ENCODE data around the gene UTP4. TPM values are rescaled to one million over a fixed set of nuclear protein-coding genes. Genes with fewer than 3 reads are reported as not detected.

The UTP4 gene
- total RNA-seq, 1 donor from 2014 or later, result 51.9 TPM

DNA sequence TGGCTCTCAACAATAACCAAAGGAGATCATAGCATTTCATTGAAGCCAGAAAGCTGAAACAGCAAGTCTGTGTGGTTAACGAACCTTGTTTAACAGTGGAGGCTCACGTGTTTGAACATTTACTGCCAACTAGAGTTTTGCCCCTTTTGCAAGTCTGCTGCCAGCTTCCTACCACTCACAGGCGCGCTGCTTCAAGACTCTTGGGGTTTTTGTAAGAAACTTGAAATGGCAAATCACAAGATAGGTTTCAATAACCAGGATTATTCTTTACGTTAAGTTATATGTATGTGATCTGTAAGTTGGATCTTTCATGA, 55.7 kb downstream of the UTP4 start:
- H3K4me1 Mint-ChIP-seq (ENCODE audit: unreplicated experiment), result peaks cover 27% of the 10 kb centered on the region
- no peak for DNase-seq (ENCODE audit: extremely low spot score, unreplicated experiment)
- peak overlapping the region; percentile 86 for H3K27ac Mint-ChIP-seq
- H3K4me3 Mint-ChIP-seq, result peak overlapping the region; percentile 90
- TF ChIP-seq, protein P1, sequence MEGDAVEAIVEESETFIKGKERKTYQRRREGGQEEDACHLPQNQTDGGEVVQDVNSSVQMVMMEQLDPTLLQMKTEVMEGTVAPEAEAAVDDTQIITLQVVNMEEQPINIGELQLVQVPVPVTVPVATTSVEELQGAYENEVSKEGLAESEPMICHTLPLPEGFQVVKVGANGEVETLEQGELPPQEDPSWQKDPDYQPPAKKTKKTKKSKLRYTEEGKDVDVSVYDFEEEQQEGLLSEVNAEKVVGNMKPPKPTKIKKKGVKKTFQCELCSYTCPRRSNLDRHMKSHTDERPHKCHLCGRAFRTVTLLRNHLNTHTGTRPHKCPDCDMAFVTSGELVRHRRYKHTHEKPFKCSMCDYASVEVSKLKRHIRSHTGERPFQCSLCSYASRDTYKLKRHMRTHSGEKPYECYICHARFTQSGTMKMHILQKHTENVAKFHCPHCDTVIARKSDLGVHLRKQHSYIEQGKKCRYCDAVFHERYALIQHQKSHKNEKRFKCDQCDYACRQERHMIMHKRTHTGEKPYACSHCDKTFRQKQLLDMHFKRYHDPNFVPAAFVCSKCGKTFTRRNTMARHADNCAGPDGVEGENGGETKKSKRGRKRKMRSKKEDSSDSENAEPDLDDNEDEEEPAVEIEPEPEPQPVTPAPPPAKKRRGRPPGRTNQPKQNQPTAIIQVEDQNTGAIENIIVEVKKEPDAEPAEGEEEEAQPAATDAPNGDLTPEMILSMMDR (conservative IDR thresholded peaks at IDR 0.05), result no peak
- H3K36me3 Mint-ChIP-seq, result peaks cover 9% of the 10 kb centered on the region
- H3K27me3 Mint-ChIP-seq, result no peaks in the 10 kb centered on the region
- H3K9me3 Mint-ChIP-seq, result no peaks in the 10 kb centered on the region

DNA sequence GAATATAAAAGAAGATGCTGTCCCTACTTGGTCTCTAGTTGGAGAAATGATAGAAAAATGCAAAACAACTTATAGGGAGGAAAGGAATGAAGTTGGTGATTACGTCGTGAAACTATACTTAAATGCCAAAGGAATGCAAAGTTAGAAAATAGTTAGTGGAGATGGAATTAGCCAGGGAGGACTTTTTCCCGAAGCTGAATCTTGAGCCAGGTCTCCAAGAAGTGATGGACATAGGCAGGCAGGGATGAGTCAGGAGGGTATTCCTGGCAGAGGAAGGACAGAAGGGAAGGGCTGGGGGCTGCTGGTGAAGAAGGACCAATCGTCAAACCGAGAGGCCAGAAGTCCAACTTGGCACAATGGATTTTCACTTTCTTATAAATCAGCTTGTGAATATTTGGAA, 56.3 kb downstream of the UTP4 start:
- Mint-ChIP-seq H3K4me1 (ENCODE audit: unreplicated experiment) (peaks cover 27% of the 10 kb centered on the region), H3K4me3 (peak overlapping the region; percentile 90), H3K27ac (peak overlapping the region; percentile 86), H3K9me3 (no peaks in the 10 kb centered on the region), H3K36me3 (peaks cover 9% of the 10 kb centered on the region), H3K27me3 (no peaks in the 10 kb centered on the region)
- TF ChIP-seq, protein P1 (conservative IDR thresholded peaks at IDR 0.05), result no peak
- no peak for DNase-seq (ENCODE audit: extremely low spot score, unreplicated experiment)

DNA sequence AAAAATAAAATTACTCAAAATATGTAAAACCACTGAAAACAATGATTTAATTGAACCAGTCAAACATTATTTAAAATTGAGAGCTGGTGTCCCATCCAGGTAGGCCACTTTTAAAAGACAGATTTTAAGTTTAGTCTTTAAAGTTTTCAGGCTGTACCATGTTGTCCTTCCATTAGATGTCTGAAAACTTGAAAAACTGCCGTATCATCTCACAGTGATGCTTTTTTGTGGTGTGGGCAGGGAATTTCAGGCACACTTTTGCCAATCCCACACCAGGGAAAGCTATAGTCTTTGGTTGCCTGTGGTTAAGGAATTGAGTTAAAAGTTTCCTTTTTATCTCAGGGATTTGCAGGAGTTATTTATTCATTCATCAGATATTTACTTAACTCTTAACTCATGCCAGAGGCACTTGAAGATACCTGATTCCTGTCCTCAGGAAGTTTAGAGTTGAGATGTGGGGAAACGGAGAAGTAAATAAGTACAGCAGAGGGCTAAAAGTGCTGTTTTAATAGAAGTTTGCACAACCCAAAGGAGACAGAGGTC, 57.7 kb downstream of the UTP4 start:
- TF ChIP-seq, protein P1 (conservative IDR thresholded peaks at IDR 0.05), result no peak
- Mint-ChIP-seq H3K9me3 (no peaks in the 10 kb centered on the region), H3K36me3 (peaks cover 9% of the 10 kb centered on the region), H3K27me3 (no peaks in the 10 kb centered on the region), H3K4me3 (peak overlapping the region; percentile 33), H3K27ac (peak overlapping the region; percentile 19), H3K4me1 (ENCODE audit: unreplicated experiment) (peaks cover 27% of the 10 kb centered on the region)
- DNase-seq (ENCODE audit: extremely low spot score, unreplicated experiment), result no peak

DNA sequence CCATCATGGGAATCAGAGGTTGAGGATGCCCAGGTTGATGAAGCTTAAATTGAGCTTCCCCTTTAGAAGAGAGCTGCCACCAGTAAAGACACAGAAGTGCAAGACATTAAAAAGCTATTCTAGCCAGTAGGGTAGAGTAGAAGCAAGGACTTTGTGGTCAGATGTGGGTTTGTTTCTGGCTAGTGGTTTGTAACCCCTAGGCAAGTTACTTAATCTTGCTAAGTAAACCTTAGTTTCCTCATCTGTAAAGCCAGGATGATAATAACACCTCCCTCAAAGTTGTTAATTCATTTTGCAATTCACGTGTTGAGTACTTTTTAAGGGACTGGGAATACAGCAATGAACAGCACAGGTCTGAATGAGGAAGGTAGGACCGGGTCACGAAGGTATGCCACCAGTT, 58.1 kb downstream of the UTP4 start:
- no peak overlapping the region for H3K27ac Mint-ChIP-seq
- no peak overlapping the region for H3K4me3 Mint-ChIP-seq
- peaks cover 27% of the 10 kb centered on the region for H3K4me1 Mint-ChIP-seq (ENCODE audit: unreplicated experiment)
- H3K9me3 Mint-ChIP-seq, result no peaks in the 10 kb centered on the region
- no peak for DNase-seq (ENCODE audit: extremely low spot score, unreplicated experiment)
- H3K27me3 Mint-ChIP-seq, result no peaks in the 10 kb centered on the region
- TF ChIP-seq, protein P1 (conservative IDR thresholded peaks at IDR 0.05), result no peak
- H3K36me3 Mint-ChIP-seq, result peaks cover 9% of the 10 kb centered on the region

DNA sequence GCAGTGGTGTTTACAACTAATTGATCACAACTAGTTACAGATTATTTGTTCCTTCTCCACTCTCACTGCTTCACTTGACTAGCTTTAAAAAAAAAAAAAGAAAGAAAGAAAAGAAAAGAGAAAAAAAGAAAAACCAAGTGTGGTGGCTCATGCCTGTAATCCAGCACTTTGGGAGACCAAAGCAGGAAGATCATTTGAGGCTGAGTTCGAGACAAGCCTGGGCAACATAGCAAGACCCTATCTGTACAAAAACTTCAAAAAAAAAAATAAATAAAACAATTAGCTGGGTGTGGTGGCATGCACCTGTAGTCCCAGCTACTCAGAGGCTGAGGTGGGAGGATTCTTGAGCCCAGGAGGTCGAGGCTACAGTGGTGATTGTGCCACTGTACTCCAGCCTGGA, 58.7 kb downstream of the UTP4 start:
- H3K36me3 Mint-ChIP-seq, result peaks cover 9% of the 10 kb centered on the region
- TF ChIP-seq, protein P1 (conservative IDR thresholded peaks at IDR 0.05), result no peak
- H3K4me1 Mint-ChIP-seq (ENCODE audit: unreplicated experiment), result peaks cover 27% of the 10 kb centered on the region
- no peak overlapping the region for H3K27ac Mint-ChIP-seq
- DNase-seq (ENCODE audit: extremely low spot score, unreplicated experiment), result no peak
- no peak overlapping the region for H3K4me3 Mint-ChIP-seq
- no peaks in the 10 kb centered on the region for H3K27me3 Mint-ChIP-seq
- H3K9me3 Mint-ChIP-seq, result no peaks in the 10 kb centered on the region

DNA sequence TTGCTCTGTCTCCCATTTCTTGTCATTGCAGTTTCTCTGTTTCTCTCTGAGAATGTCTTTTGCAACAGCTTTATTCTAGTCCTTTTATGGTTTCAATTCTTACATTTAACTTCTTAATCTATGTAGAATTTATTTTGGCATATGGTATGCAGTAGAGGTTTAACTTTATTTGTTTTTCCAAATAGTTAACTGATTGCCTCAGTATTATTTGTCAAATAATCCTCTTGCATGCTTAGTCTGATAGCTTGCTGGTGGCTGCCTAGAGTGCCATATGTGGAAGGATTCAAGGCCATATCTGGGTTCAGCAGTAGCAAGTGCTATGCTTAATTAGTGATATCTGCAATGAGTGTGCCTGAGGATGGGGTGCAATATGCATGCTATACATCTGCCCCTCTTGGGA, 61.4 kb downstream of the UTP4 start:
- no peak overlapping the region for H3K27ac Mint-ChIP-seq

More for the DNA sequence above, 61.4 kb downstream of the UTP4 start:
- Mint-ChIP-seq H3K27me3 (no peaks in the 10 kb centered on the region), H3K4me1 (ENCODE audit: unreplicated experiment) (peaks cover 31% of the 10 kb centered on the region), H3K36me3 (peaks cover 9% of the 10 kb centered on the region), H3K9me3 (no peaks in the 10 kb centered on the region), H3K4me3 (no peak overlapping the region)
- DNase-seq (ENCODE audit: extremely low spot score, unreplicated experiment), result no peak
- TF ChIP-seq, protein P1 (conservative IDR thresholded peaks at IDR 0.05), result no peak

Data from type B pancreatic cell (in vitro differentiated cells).